ENCODE measurements around the gene DCLK1. TPM values are rescaled to one million over a fixed set of nuclear protein-coding genes. Genes with fewer than 3 reads are reported as not detected.

Gene DCLK1
- total and polyA plus RNA-seq, 10 of the 15 experiments (the other 5 are each of a cell fraction or from before 2014, with no cell fraction given), result not detected

DNA sequence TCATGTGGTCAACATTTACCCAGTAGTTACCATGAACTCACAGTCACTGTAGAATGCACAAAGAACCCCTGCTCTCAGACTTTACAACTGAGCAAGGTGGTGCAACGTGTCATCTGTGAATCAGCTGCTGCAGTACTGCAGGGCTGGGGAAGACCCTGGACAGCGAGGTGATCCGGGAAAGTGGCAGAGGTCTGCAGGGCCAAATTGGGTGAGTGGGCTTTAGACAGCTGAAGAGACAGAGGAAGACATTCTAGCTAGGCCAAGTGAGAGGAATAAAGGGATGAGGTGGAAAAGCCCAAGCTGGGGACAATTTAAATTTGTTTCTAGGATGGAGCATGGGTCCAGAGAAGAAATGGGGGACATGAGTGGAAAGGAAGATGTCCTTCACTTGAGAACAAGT lies 270.5 kb downstream of the DCLK1 start:
- ChIA-PET SMC1A (ENCODE audit: uncharacterized antibody, unreplicated experiment) (no interaction called here), RAD21 (ENCODE audit: unreplicated experiment) (no interaction called here), CTCF (interaction anchor here (1.0 kb wide), 2 partner anchors 33 to 70 kb away, joined by 3 read pairs; no protein-coding TSS in a partner anchor), POLR2A (no interaction called here)
- Histone ChIP-seq H4K20me1 (ENCODE audit: control insufficient read depth, insufficient read depth) (no peaks in the 10 kb centered on the region), H3K36me3 (ENCODE audit: control insufficient read depth in 2 of 2, insufficient read depth in 2 of 2, low read length in 1 of 2) (no peaks in the 10 kb centered on the region), H3K79me2 (ENCODE audit: control insufficient read depth, insufficient read depth, low read length) (no peaks in the 10 kb centered on the region), H3K4me1 (ENCODE audit: control insufficient read depth, insufficient read depth, low read length) (no peaks in the 10 kb centered on the region), H2AFZ (ENCODE audit: control insufficient read depth, low read depth, low read length) (no peak overlapping the region), H3K4me2 (ENCODE audit: control insufficient read depth, insufficient read depth) (no peak overlapping the region), H3K9me3 (replicated peaks; ENCODE audit: control insufficient read depth, insufficient read depth, low read length) (no peaks in the 10 kb centered on the region), H3K9ac (ENCODE audit: control insufficient read depth, insufficient read depth, low read length) (no peak overlapping the region), H3K27ac (ENCODE audit: control insufficient read depth, insufficient read depth) (no peak overlapping the region), H3K27me3 (replicated peaks in 1 of 2; ENCODE audit: control insufficient read depth in 2 of 2, insufficient read depth in 2 of 2, low read length in 1 of 2) (no peaks in the 10 kb centered on the region), H3K4me3 (no peak overlapping the region)
- ATAC-seq (no peak), DNase-seq (ENCODE audit: low read depth, low spot score) (no peak), FAIRE-seq (no peak)
- WGBS (ENCODE audit: insufficient coverage, insufficient replicate concordance, low lambda C conversion rate, missing lambda C conversion rate), result 0% methylated on average over 3 of the region's 3 CpGs
- intact Hi-C loops (cut with micrococcal nuclease; ENCODE audit: unreplicated experiment), result no loop called here
- TF ChIP-seq SREBF2 (IDR thresholded peaks at IDR 0.05; ENCODE audit: low read length) (no peak), FOS (IDR thresholded peaks at IDR 0.05; ENCODE audit: borderline replicate concordance, extremely low read depth, insufficient read length) (no peak), MYC (IDR thresholded peaks at IDR 0.05; ENCODE audit: insufficient read depth, insufficient read length, insufficient replicate concordance, low read length, severe bottlenecking) (no peak), CBX5 (IDR thresholded peaks at IDR 0.05; ENCODE audit: low read depth) (no peak), TARDBP (IDR thresholded peaks at IDR 0.05; ENCODE audit: borderline replicate concordance) (no peak), NFXL1 (IDR thresholded peaks at IDR 0.05; ENCODE audit: borderline replicate concordance) (no peak), NFYB (IDR thresholded peaks at IDR 0.05; ENCODE audit: insufficient read depth, low read depth, low read length) (no peak), NR2C1 (IDR thresholded peaks at IDR 0.05) (no peak), TCF3 (IDR thresholded peaks at IDR 0.05; ENCODE audit: borderline replicate concordance, insufficient read depth, low read depth, low read length) (no peak), JUNB (IDR thresholded peaks at IDR 0.05) (no peak), HDGF (IDR thresholded peaks at IDR 0.05) (no peak), NFIC (IDR thresholded peaks at IDR 0.05; ENCODE audit: low read depth, low read length) (no peak), YY1 (IDR thresholded peaks at IDR 0.05; ENCODE audit: low read depth, low read length) (no peak)
- TF ChIP-seq, protein P1, sequence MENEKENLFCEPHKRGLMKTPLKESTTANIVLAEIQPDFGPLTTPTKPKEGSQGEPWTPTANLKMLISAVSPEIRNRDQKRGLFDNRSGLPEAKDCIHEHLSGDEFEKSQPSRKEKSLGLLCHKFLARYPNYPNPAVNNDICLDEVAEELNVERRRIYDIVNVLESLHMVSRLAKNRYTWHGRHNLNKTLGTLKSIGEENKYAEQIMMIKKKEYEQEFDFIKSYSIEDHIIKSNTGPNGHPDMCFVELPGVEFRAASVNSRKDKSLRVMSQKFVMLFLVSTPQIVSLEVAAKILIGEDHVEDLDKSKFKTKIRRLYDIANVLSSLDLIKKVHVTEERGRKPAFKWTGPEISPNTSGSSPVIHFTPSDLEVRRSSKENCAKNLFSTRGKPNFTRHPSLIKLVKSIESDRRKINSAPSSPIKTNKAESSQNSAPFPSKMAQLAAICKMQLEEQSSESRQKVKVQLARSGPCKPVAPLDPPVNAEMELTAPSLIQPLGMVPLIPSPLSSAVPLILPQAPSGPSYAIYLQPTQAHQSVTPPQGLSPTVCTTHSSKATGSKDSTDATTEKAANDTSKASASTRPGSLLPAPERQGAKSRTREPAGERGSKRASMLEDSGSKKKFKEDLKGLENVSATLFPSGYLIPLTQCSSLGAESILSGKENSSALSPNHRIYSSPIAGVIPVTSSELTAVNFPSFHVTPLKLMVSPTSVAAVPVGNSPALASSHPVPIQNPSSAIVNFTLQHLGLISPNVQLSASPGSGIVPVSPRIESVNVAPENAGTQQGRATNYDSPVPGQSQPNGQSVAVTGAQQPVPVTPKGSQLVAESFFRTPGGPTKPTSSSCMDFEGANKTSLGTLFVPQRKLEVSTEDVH (IDR thresholded peaks at IDR 0.05; ENCODE audit: low read depth, partially characterized antibody), result no peak
- TF ChIP-seq, protein P2, sequence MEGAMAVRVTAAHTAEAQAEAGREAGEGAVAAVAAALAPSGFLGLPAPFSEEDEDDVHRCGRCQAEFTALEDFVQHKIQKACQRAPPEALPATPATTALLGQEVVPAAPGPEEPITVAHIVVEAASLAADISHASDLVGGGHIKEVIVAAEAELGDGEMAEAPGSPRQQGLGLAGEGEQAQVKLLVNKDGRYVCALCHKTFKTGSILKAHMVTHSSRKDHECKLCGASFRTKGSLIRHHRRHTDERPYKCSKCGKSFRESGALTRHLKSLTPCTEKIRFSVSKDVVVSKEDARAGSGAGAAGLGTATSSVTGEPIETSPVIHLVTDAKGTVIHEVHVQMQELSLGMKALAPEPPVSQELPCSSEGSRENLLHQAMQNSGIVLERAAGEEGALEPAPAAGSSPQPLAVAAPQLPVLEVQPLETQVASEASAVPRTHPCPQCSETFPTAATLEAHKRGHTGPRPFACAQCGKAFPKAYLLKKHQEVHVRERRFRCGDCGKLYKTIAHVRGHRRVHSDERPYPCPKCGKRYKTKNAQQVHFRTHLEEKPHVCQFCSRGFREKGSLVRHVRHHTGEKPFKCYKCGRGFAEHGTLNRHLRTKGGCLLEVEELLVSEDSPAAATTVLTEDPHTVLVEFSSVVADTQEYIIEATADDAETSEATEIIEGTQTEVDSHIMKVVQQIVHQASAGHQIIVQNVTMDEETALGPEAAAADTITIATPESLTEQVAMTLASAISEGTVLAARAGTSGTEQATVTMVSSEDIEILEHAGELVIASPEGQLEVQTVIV (IDR thresholded peaks at IDR 0.05; ENCODE audit: borderline replicate concordance, partially characterized antibody), result no peak
- TF ChIP-seq, protein P3, sequence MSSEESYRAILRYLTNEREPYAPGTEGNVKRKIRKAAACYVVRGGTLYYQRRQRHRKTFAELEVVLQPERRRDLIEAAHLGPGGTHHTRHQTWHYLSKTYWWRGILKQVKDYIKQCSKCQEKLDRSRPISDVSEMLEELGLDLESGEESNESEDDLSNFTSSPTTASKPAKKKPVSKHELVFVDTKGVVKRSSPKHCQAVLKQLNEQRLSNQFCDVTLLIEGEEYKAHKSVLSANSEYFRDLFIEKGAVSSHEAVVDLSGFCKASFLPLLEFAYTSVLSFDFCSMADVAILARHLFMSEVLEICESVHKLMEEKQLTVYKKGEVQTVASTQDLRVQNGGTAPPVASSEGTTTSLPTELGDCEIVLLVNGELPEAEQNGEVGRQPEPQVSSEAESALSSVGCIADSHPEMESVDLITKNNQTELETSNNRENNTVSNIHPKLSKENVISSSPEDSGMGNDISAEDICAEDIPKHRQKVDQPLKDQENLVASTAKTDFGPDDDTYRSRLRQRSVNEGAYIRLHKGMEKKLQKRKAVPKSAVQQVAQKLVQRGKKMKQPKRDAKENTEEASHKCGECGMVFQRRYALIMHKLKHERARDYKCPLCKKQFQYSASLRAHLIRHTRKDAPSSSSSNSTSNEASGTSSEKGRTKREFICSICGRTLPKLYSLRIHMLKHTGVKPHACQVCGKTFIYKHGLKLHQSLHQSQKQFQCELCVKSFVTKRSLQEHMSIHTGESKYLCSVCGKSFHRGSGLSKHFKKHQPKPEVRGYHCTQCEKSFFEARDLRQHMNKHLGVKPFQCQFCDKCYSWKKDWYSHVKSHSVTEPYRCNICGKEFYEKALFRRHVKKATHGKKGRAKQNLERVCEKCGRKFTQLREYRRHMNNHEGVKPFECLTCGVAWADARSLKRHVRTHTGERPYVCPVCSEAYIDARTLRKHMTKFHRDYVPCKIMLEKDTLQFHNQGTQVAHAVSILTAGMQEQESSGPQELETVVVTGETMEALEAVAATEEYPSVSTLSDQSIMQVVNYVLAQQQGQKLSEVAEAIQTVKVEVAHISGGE (CRISPR knock-in tag; IDR thresholded peaks at IDR 0.05), result no peak
- no TSS peak for BruUV-seq (replicated peaks)
- in situ Hi-C loops (cut with MboI), result no loop called here
